DOHH2 (cell line): ENCODE measurements around the gene CMTR1.

Source experiments
- CTCF ChIP-seq: fragments of 200-600 bp; sonication (generic); IDR thresholded peaks from one replicate; pipeline ENCODE4 v1.5.1; 2014; ENCODE audit warnings: antibody characterized with exemption, mild to moderate bottlenecking, low read depth, low read length; ENCODE audit not compliant: poor library complexity, severe bottlenecking
- EZH2phosphoT487 ChIP-seq: fragments of 200-600 bp; sonication (generic); IDR thresholded peaks from 2 replicates; pipeline ENCODE4 v1.6.1; 2017; ENCODE audit warnings: borderline replicate concordance, mild to moderate bottlenecking, antibody characterized with exemption, low read length, moderate library complexity, mixed read lengths

GRCh38 chr6:37429352-37429750 lies 3.7 kb upstream of the CMTR1 start:
- no peak for TF ChIP-seq CTCF
- TF ChIP-seq EZH2phosphoT487: no peak
